Ascending aorta (tissue), 2 donors: ENCODE data around the gene MSI2. TPM values are rescaled to one million over a fixed set of nuclear protein-coding genes. Genes with fewer than 3 reads are reported as not detected.

ENCODE experiments used
- DNase-seq, 2 donors: peaks; one replicate each; pipeline ENCODE4 v3.0.0-alpha.2; 2019; ENCODE audit warnings: low spot score in 2 of 2
- H3K27ac ChIP-seq, 2 donors: fragments of 200-600 bp; sonication (generic); one replicate each; pipeline ENCODE4 v1.5.1; 2016 to 2017; ENCODE audit warnings: mild to moderate bottlenecking in 1 of 2
- H3K27me3 ChIP-seq: fragments of 200-600 bp; sonication (generic); one replicate; pipeline ENCODE4 v1.5.1; 2017
- H3K36me3 ChIP-seq, 2 donors: fragments of 200-600 bp; sonication (generic); one replicate each; pipeline ENCODE4 v1.5.1; 2016
- H3K4me1 ChIP-seq, 2 donors: fragments of 200-600 bp; sonication (generic); one replicate each; pipeline ENCODE4 v1.5.1; 2016 to 2017; ENCODE audit warnings: mild to moderate bottlenecking in 1 of 2
- H3K4me3 ChIP-seq, 2 donors: fragments of 200-600 bp; sonication (generic); one replicate each; pipeline ENCODE4 v1.5.1; 2016 to 2017; ENCODE audit warnings: mild to moderate bottlenecking in 1 of 2
- H3K9me3 ChIP-seq, 2 donors: fragments of 200-600 bp; sonication (generic); one replicate each; pipeline ENCODE4 v1.5.1; 2016
- CTCF ChIP-seq, 3 experiments: fragments of 200-600 bp in 2 of 3; fragments of 450-650 bp in 1 of 3; sonication (generic) in 2 of 3; IDR thresholded peaks; one replicate each; pipeline ENCODE4 v1.5.1; 2016 to 2019; ENCODE audit warnings: antibody characterized with exemption in 3 of 3, mild to moderate bottlenecking in 1 of 3, moderate library complexity in 1 of 3
- intact Hi-C: fragments of 100-400 bp; cut with DNase I; formaldehyde crosslinking; loops from one replicate; pipeline ENCODE4 v1.15.1; 2023
- total RNA-seq: library from RNA; depleted of rRNA; stranded (reverse); fragments of >200 nt; gene quantifications from one replicate; pipeline ENCODE4 v1.1.0, GENCODE V29; 2016

The MSI2 gene
- total RNA-seq, 1 donor from 2014 or later = 11.7 TPM

DNA sequence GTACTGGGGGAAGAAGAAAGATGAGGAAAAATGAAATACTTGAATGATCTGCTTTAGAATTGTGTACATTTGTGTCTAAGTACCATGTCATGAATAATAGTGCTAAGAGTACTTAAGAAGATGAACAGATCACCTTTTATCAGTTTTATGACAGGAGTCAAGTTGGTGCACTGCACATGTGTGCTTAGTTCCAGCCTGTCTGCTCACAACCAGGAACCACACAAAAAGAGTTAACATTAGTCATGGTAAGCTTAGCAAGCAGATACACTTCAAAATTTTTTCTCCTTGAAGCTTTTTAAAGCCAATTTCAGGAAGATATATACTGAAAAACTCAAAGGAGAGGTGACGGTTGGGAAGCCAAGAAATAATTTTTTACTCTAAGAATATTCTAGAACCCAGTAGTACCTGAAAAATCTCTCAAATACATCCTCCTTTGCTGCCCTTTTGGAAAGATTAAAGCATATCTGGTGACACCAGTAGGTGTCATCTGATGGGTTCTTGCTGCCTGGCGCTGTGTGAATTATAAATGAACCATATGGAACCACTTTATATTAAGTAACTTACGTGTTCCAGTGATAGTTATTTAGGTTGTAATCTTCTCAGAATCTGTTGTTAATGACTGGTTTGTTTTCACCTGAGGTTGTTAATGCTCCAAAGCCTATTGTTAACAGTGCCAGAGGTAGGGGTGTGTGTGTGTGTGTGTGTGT is 93.4 kb downstream of the MSI2 start:
- no peak for DNase-seq
- Histone ChIP-seq H3K27ac (no peak overlapping the region), H3K27me3 (no peaks in the 10 kb centered on the region), H3K36me3 (peaks cover 0 to 10% of the 10 kb centered on the region in 2 donors), H3K4me1 (no peaks in the 10 kb centered on the region), H3K9me3 (no peaks in the 10 kb centered on the region), H3K4me3 (no peak overlapping the region)
- intact Hi-C loops = no loop called here
- no peak for TF ChIP-seq CTCF (IDR thresholded peaks at IDR 0.05)

DNA sequence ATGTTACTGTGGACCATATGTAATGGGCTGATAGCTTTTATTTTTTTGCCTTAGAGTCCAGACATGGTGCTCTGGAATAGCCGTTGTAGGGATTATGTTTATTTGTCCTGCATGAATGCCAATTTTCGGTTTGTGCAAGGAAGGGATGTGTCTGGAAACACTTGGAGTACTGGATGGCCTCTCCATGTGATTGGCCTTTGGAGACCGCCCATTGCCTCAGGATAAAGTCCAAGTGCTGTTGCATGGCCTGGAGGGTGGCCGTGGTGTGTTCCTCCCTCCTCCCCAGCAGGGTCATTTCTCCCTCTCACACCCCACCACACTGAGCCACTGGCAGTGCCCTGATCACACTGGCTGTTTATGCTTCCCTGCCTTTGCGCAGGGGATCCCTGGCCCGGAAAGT is 93.9 kb downstream of the MSI2 start:
- no peak overlapping the region for H3K4me3 ChIP-seq
- H3K9me3 ChIP-seq = no peaks in the 10 kb centered on the region
- H3K27me3 ChIP-seq = no peaks in the 10 kb centered on the region
- no peak for DNase-seq
- H3K27ac ChIP-seq = no peak overlapping the region
- no peak for TF ChIP-seq CTCF (IDR thresholded peaks at IDR 0.05)
- intact Hi-C loops = no loop called here
- H3K4me1 ChIP-seq = no peaks in the 10 kb centered on the region
- peaks cover 0 to 10% of the 10 kb centered on the region in 2 donors for H3K36me3 ChIP-seq

DNA sequence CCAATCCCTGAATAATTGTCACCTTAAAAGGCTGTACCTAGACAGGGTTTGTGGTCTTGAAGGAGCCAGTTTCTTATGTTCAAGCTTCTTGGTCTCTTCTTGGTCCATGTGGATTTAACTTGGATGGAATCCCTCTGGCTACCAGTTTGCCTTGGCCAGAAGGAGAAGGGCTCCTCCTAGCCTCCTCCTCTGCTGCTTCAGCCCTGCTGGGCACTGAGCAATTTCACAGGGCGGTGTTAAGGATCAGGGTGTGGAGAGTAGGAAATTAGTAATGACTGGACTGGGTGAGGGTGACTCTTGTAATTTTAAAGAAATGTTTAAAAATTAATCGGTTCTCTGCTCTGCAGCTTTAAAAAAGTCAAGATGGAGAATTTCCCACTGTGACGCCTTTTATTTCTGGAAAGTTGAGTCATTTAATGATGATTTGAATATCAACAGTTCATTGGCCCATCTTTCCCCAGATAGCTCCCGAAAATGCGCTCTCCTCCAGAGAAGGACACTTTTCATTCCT is 96.4 kb downstream of the MSI2 start:
- peaks cover 0 to 7% of the 10 kb centered on the region in 2 donors for H3K4me1 ChIP-seq
- no peaks in the 10 kb centered on the region for H3K27me3 ChIP-seq
- H3K4me3 ChIP-seq = no peak overlapping the region
- DNase-seq = no peak
- no peaks in the 10 kb centered on the region for H3K9me3 ChIP-seq
- H3K36me3 ChIP-seq = peaks cover 0 to 8% of the 10 kb centered on the region in 2 donors
- TF ChIP-seq CTCF (IDR thresholded peaks at IDR 0.05) = no peak
- intact Hi-C loops = no loop called here
- peak overlapping the region in 1 of 2 donors; percentile 0 for H3K27ac ChIP-seq

- intact Hi-C loops = no loop called here
- Histone ChIP-seq H3K27me3 (no peaks in the 10 kb centered on the region), H3K36me3 (no peaks in the 10 kb centered on the region), H3K27ac (peak overlapping the region; percentile 77 to 79), H3K4me3 (no peak overlapping the region), H3K4me1 (peaks cover 0 to 9% of the 10 kb centered on the region in 2 donors), H3K9me3 (no peaks in the 10 kb centered on the region)
- DNase-seq = no peak
- no peak for TF ChIP-seq CTCF (IDR thresholded peaks at IDR 0.05)
Observed at GRCh38 chr17:57354673-57355072, 98.3 kb downstream of the MSI2 start.

- H3K4me3 ChIP-seq = no peak overlapping the region
- peak overlapping the region; percentile 77 to 79 for H3K27ac ChIP-seq
- intact Hi-C loops = no loop called here
- peak in 1 of 2 donors; percentile 65 for DNase-seq
- peaks cover 0 to 9% of the 10 kb centered on the region in 2 donors for H3K4me1 ChIP-seq
- no peaks in the 10 kb centered on the region for H3K9me3 ChIP-seq
- no peak for TF ChIP-seq CTCF (IDR thresholded peaks at IDR 0.05)
- no peaks in the 10 kb centered on the region for H3K36me3 ChIP-seq
- H3K27me3 ChIP-seq = no peaks in the 10 kb centered on the region
Observed at GRCh38 chr17:57355090-57355859, 99.0 kb downstream of the MSI2 start.
